HUES64 (cell line): ENCODE data around the gene TTC39C.

ENCODE experiments used
- H3K27ac ChIP-seq: 2 replicates; pipeline ENCODE4 v1.7.0; 2013; ENCODE audit warnings: low read depth, low read length, inconsistent platforms
- H3K27me3 ChIP-seq: 2 replicates; pipeline ENCODE4 v1.6.1; 2013; ENCODE audit warnings: mild to moderate bottlenecking, low read length; ENCODE audit not compliant: insufficient read depth
- H3K36me3 ChIP-seq: 2 replicates; pipeline ENCODE4 v1.6.1; 2013; ENCODE audit warnings: mild to moderate bottlenecking, low read length; ENCODE audit not compliant: insufficient read depth
- H3K4me1 ChIP-seq: 2 replicates; pipeline ENCODE4 v1.6.1; 2013; ENCODE audit warnings: mild to moderate bottlenecking, low read length, moderate library complexity; ENCODE audit not compliant: insufficient read depth
- H3K4me3 ChIP-seq: 2 replicates; pipeline ENCODE4 v1.5.1; 2013; ENCODE audit warnings: mild to moderate bottlenecking, low read length, moderate library complexity
- H3K9ac ChIP-seq: 2 replicates; pipeline ENCODE4 v1.6.1; 2013; ENCODE audit warnings: mild to moderate bottlenecking, low read depth, low read length
- H3K9me3 ChIP-seq: 2 replicates; pipeline ENCODE4 v1.6.1; 2013; ENCODE audit warnings: low read depth, low read length; ENCODE audit not compliant: insufficient read depth
- WGBS: fragments of 150-250, 120-280 bp; methylation state at CpG from one replicate; pipeline ENCODE4 v1.1.7; 2013; ENCODE audit warnings: missing lambda C conversion rate; 5-methylcytosine and 5-hydroxymethylcytosine counted together

Gene TTC39C

GRCh38 chr18:23977103-23977502 lies 37.5 kb upstream of the TTC39C start:
- Histone ChIP-seq H3K9me3 (no peaks in the 10 kb centered on the region), H3K27me3 (no peaks in the 10 kb centered on the region), H3K27ac (no peak overlapping the region), H3K4me1 (peaks cover 10% of the 10 kb centered on the region; the same call in 1 of the 2 replicates), H3K4me3 (no peak overlapping the region), H3K36me3 (no peaks in the 10 kb centered on the region), H3K9ac (no peak overlapping the region)
- 95% methylated on average over 7 of the region's 7 CpGs for WGBS

GRCh38 chr18:23977719-23978483 lies 36.7 kb upstream of the TTC39C start:
- Histone ChIP-seq H3K9ac (no peak overlapping the region), H3K27ac (no peak overlapping the region), H3K4me3 (no peak overlapping the region), H3K27me3 (no peaks in the 10 kb centered on the region), H3K36me3 (no peaks in the 10 kb centered on the region), H3K4me1 (peaks cover 18% of the 10 kb centered on the region; the same call in 1 of the 2 replicates), H3K9me3 (no peaks in the 10 kb centered on the region)
- 94% methylated on average over 1 of the region's 1 CpG for WGBS

GRCh38 chr18:23981369-23981980 lies 33.1 kb upstream of the TTC39C start:
- H3K9me3 ChIP-seq: no peaks in the 10 kb centered on the region
- no peak overlapping the region for H3K27ac ChIP-seq
- 62% methylated on average over 8 of the region's 8 CpGs for WGBS
- H3K36me3 ChIP-seq: no peaks in the 10 kb centered on the region
- peaks cover 21% of the 10 kb centered on the region; the same call in 1 of the 2 replicates for H3K4me1 ChIP-seq
- H3K27me3 ChIP-seq: no peaks in the 10 kb centered on the region
- H3K9ac ChIP-seq: no peak overlapping the region
- H3K4me3 ChIP-seq: no peak overlapping the region

GRCh38 chr18:23982155-23983079 lies 32.1 kb upstream of the TTC39C start:
- 69% methylated on average over 17 of the region's 17 CpGs for WGBS
- no peaks in the 10 kb centered on the region for H3K27me3 ChIP-seq
- no peak overlapping the region for H3K27ac ChIP-seq
- H3K9ac ChIP-seq: no peak overlapping the region
- H3K4me1 ChIP-seq: peaks cover 21% of the 10 kb centered on the region; the same call in 1 of the 2 replicates
- H3K9me3 ChIP-seq: no peaks in the 10 kb centered on the region
- no peaks in the 10 kb centered on the region for H3K36me3 ChIP-seq
- no peak overlapping the region for H3K4me3 ChIP-seq

- H3K36me3 ChIP-seq: no peaks in the 10 kb centered on the region
- no peak overlapping the region for H3K27ac ChIP-seq
- WGBS: 90% methylated on average over 3 of the region's 3 CpGs
- no peaks in the 10 kb centered on the region for H3K27me3 ChIP-seq
- H3K4me3 ChIP-seq: no peak overlapping the region
- H3K9me3 ChIP-seq: no peaks in the 10 kb centered on the region
- H3K4me1 ChIP-seq: peaks cover 21% of the 10 kb centered on the region; the same call in 1 of the 2 replicates
- no peak overlapping the region for H3K9ac ChIP-seq
Measured at GRCh38 chr18:23983112-23983511, 31.4 kb upstream of the TTC39C start.

- Histone ChIP-seq H3K9ac (no peak overlapping the region), H3K4me1 (peaks cover 14% of the 10 kb centered on the region; the same call in 1 of the 2 replicates), H3K27ac (no peak overlapping the region), H3K27me3 (no peaks in the 10 kb centered on the region), H3K36me3 (no peaks in the 10 kb centered on the region), H3K9me3 (no peaks in the 10 kb centered on the region), H3K4me3 (no peak overlapping the region)
Measured at GRCh38 chr18:23986600-23987359, 27.8 kb upstream of the TTC39C start.

- no peaks in the 10 kb centered on the region for H3K36me3 ChIP-seq
- no peak overlapping the region for H3K27ac ChIP-seq
- no peaks in the 10 kb centered on the region for H3K9me3 ChIP-seq
- 93% methylated on average over 4 of the region's 6 CpGs for WGBS
- no peak overlapping the region for H3K4me3 ChIP-seq
- H3K4me1 ChIP-seq: peaks cover 10% of the 10 kb centered on the region
- no peak overlapping the region for H3K9ac ChIP-seq
- H3K27me3 ChIP-seq: no peaks in the 10 kb centered on the region
Measured at GRCh38 chr18:23990474-23991410, 23.8 kb upstream of the TTC39C start.

- H3K9me3 ChIP-seq: no peaks in the 10 kb centered on the region
- no peak overlapping the region for H3K9ac ChIP-seq
- H3K36me3 ChIP-seq: no peaks in the 10 kb centered on the region
- H3K27ac ChIP-seq: no peak overlapping the region
- H3K27me3 ChIP-seq: no peaks in the 10 kb centered on the region
- 96% methylated on average over 6 of the region's 7 CpGs for WGBS
- H3K4me1 ChIP-seq: peaks cover 10% of the 10 kb centered on the region
- no peak overlapping the region for H3K4me3 ChIP-seq
Measured at GRCh38 chr18:23992089-23992940, 22.2 kb upstream of the TTC39C start.

GRCh38 chr18:23992941-23993280 lies 21.6 kb upstream of the TTC39C start:
- H3K36me3 ChIP-seq: no peaks in the 10 kb centered on the region
- H3K9me3 ChIP-seq: no peaks in the 10 kb centered on the region
- WGBS: 88% methylated on average over 2 of the region's 2 CpGs
- no peaks in the 10 kb centered on the region for H3K27me3 ChIP-seq
- no peak overlapping the region for H3K27ac ChIP-seq
- peaks cover 10% of the 10 kb centered on the region for H3K4me1 ChIP-seq
- no peak overlapping the region for H3K4me3 ChIP-seq
- no peak overlapping the region for H3K9ac ChIP-seq
